ENCODE data around the gene GPRC5B. TPM values are rescaled to one million over a fixed set of nuclear protein-coding genes. Genes with fewer than 3 reads are reported as not detected.

GPRC5B gene
- total RNA-seq, 1 donor from 2014 or later: 0.46 TPM

GRCh38 chr16:19913340-19913645, 28.6 kb upstream of the GPRC5B start:
- no peak for TF ChIP-seq CTCF (IDR thresholded peaks at IDR 0.05)
- no peaks in the 10 kb centered on the region for H3K9me3 Mint-ChIP-seq (ENCODE audit: unreplicated experiment)
- H3K4me3 Mint-ChIP-seq (ENCODE audit: unreplicated experiment): no peak overlapping the region
- H3K27me3 Mint-ChIP-seq (ENCODE audit: unreplicated experiment): peaks cover 3% of the 10 kb centered on the region
- H3K27ac Mint-ChIP-seq (ENCODE audit: unreplicated experiment): no peak overlapping the region
- no peak for DNase-seq (ENCODE audit: extremely low spot score, unreplicated experiment)
- H3K4me1 Mint-ChIP-seq (ENCODE audit: unreplicated experiment): no peaks in the 10 kb centered on the region
- no peaks in the 10 kb centered on the region for H3K36me3 Mint-ChIP-seq (ENCODE audit: unreplicated experiment)

- DNase-seq (ENCODE audit: extremely low spot score, unreplicated experiment): no peak
Measured at GRCh38 chr16:19912455-19913339, 28.0 kb upstream of the GPRC5B start.

GRCh38 chr16:19911747-19912454, 27.3 kb upstream of the GPRC5B start:
- Mint-ChIP-seq H3K36me3 (ENCODE audit: unreplicated experiment) (no peaks in the 10 kb centered on the region), H3K4me1 (ENCODE audit: unreplicated experiment) (peaks cover 6% of the 10 kb centered on the region), H3K27me3 (ENCODE audit: unreplicated experiment) (peaks cover 6% of the 10 kb centered on the region), H3K27ac (ENCODE audit: unreplicated experiment) (no peak overlapping the region), H3K9me3 (ENCODE audit: unreplicated experiment) (no peaks in the 10 kb centered on the region), H3K4me3 (ENCODE audit: unreplicated experiment) (no peak overlapping the region)
- no peak for TF ChIP-seq CTCF (IDR thresholded peaks at IDR 0.05)
- no peak for DNase-seq (ENCODE audit: extremely low spot score, unreplicated experiment)

More at GRCh38 chr16:19912455-19913339, 28.0 kb upstream of the GPRC5B start:
- Mint-ChIP-seq H3K27me3 (ENCODE audit: unreplicated experiment) (peaks cover 3% of the 10 kb centered on the region), H3K4me3 (ENCODE audit: unreplicated experiment) (no peak overlapping the region), H3K9me3 (ENCODE audit: unreplicated experiment) (no peaks in the 10 kb centered on the region), H3K36me3 (ENCODE audit: unreplicated experiment) (no peaks in the 10 kb centered on the region), H3K4me1 (ENCODE audit: unreplicated experiment) (no peaks in the 10 kb centered on the region), H3K27ac (ENCODE audit: unreplicated experiment) (no peak overlapping the region)
- no peak for TF ChIP-seq CTCF (IDR thresholded peaks at IDR 0.05)

- Mint-ChIP-seq H3K36me3 (ENCODE audit: unreplicated experiment) (no peaks in the 10 kb centered on the region), H3K9me3 (ENCODE audit: unreplicated experiment) (no peaks in the 10 kb centered on the region), H3K4me1 (ENCODE audit: unreplicated experiment) (peaks cover 6% of the 10 kb centered on the region), H3K27me3 (ENCODE audit: unreplicated experiment) (peaks cover 6% of the 10 kb centered on the region), H3K4me3 (ENCODE audit: unreplicated experiment) (no peak overlapping the region), H3K27ac (ENCODE audit: unreplicated experiment) (no peak overlapping the region)
- no peak for TF ChIP-seq CTCF (IDR thresholded peaks at IDR 0.05)
- DNase-seq (ENCODE audit: extremely low spot score, unreplicated experiment): no peak
Measured at GRCh38 chr16:19911204-19911603, 26.6 kb upstream of the GPRC5B start.

- peaks cover 12% of the 10 kb centered on the region for H3K27me3 Mint-ChIP-seq (ENCODE audit: unreplicated experiment)
- no peaks in the 10 kb centered on the region for H3K36me3 Mint-ChIP-seq (ENCODE audit: unreplicated experiment)
- TF ChIP-seq CTCF (IDR thresholded peaks at IDR 0.05): no peak
- peaks cover 6% of the 10 kb centered on the region for H3K4me1 Mint-ChIP-seq (ENCODE audit: unreplicated experiment)
- no peak for DNase-seq (ENCODE audit: extremely low spot score, unreplicated experiment)
- H3K4me3 Mint-ChIP-seq (ENCODE audit: unreplicated experiment): no peak overlapping the region
- no peak overlapping the region for H3K27ac Mint-ChIP-seq (ENCODE audit: unreplicated experiment)
- no peaks in the 10 kb centered on the region for H3K9me3 Mint-ChIP-seq (ENCODE audit: unreplicated experiment)
Measured at GRCh38 chr16:19909750-19910322, 25.2 kb upstream of the GPRC5B start.
